GM18520 (cell line): ENCODE results near the gene ZC3H12D.
"Not testable (repeated sequence)": the region's sequence is repeated elsewhere in the genome, so short reads cannot be mapped to it uniquely, and the experiment has no call there.

Experiments used
- ATAC-seq: cut with Tn5 transposase; IDR thresholded peaks from one replicate; pipeline ENCODE4 v1.9.1; 2021; ENCODE audit not compliant: unreplicated experiment

The ZC3H12D gene

GRCh38 chr6:149460249-149460648, 24.6 kb downstream of the ZC3H12D start:
- ATAC-seq = not testable (repeated sequence)

GRCh38 chr6:149459761-149460160, 25.1 kb downstream of the ZC3H12D start:
- no peak for ATAC-seq

DNA sequence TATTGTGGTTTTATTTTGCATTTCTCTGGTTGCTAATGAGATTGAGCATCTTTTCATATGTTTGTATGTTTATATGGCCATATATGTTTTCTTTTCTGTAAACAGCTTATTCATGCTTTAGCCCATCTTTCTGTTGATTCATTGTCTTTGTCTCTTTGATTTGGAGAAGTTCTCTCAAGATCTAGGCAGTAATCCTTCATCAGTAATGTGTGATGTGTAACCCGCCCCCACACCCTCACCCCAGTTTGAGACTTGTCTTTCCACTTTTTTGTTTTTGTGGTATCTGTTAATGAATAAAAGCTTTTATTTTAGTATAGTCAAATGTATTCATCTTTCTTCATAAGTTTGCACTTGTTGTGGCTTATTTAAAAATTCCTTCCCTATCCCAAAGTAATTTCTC, 26.0 kb downstream of the ZC3H12D start:
- no peak for ATAC-seq

- no peak for ATAC-seq
Measured at GRCh38 chr6:149458196-149458595, 26.6 kb downstream of the ZC3H12D start.

DNA sequence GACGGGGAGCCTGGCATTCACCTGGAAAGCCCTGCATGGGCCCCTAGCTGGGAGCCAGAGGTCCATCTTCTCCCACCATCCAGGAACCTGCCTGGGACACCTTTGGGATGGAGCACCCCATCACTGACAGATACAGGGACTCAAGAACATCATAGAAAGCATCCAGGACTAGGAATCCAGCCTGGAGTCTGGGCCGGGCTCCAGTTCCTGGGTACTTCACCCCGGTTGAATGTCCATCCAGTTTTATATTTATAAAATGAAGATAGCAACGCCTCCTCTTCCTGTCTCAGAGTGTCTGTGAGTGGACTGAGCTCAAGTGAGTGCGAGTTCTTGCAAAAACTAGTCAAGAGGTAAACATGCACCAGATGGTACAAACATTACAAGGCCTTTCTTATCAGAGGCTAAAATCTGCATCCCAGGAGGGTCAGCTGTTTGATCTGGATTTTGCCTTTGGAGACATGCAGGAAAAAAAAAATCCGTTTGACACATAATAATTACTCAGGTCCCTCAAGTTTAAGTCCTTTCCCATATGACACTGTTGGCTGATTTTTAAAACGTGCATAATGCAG, 27.4 kb downstream of the ZC3H12D start:
- no peak for ATAC-seq

GRCh38 chr6:149456311-149457021, 28.3 kb downstream of the ZC3H12D start:
- ATAC-seq = no peak

DNA sequence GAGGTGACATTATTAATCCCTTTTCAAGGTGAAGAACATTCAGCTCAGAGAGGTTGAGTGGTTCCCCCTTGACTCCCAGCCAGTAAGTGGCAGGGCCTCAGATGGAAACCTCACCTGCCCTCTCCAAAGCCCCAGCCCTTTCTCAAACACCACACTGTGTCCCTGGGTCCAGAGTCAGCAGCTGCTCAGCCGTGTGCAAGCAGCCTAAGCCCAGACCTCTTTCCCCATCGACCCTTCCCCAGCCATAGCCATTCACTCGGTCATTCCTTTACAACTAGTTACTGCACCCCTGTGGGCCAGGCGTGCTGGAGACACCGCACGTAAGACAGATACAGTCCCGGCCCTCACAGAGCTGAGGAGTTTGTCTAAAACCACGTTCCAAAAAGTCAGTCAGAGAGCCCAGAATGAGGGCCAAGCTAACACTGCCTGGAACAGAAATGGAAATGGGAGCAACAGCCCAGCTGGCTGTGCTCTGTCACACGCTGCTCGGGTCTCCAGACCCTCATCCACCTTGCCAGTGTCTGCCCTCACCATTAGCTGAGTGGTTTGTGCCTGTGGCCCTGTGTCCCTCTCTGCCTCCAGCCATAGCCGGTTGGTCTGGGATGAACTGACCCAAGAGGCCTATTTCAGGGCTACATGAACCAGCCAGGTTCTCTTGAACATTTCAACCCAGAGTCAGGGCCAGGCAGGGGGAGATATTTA, 29.6 kb downstream of the ZC3H12D start:
- no peak for ATAC-seq

GRCh38 chr6:149454346-149454848, 30.4 kb downstream of the ZC3H12D start:
- ATAC-seq = no peak

DNA sequence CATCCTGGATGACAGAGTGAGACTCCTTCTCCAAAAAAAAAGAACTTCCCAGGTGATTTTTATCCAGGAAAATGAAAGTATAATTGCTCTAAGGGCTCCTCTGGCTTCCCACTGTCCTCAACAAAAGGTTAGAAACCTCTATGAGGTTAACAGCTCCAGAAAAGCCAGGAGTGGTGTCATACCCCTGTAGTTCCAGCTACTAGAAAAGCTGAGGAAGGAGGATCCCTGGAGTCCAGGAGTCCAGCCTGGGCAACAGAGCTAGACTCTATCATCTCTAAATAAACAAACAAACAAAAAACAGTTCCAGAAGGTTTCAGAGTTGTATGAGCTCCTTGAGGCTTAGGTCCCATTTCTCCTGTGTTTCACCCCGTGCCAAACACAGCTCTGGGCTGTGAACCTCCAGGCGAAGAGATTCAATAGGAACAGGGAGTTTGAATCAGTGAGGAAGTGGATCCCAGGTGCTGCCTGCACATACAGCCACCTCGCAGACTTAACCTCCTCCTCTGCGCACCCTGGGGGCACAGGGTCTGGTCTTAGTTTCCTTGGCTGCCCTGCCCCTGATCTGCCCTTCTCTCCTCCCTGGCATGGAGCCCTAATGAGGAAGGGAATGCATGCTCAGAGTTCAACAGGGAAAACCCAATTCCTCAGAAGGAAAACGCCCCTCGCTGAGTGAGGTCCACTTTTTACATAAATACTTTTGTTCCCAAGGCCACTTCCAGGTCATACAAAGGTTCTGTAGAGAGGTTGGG, 31.0 kb downstream of the ZC3H12D start:
- no peak for ATAC-seq

GRCh38 chr6:149452037-149452939, 32.5 kb downstream of the ZC3H12D start:
- ATAC-seq = no peak

GRCh38 chr6:149451376-149452036, 33.3 kb downstream of the ZC3H12D start:
- no peak for ATAC-seq

DNA sequence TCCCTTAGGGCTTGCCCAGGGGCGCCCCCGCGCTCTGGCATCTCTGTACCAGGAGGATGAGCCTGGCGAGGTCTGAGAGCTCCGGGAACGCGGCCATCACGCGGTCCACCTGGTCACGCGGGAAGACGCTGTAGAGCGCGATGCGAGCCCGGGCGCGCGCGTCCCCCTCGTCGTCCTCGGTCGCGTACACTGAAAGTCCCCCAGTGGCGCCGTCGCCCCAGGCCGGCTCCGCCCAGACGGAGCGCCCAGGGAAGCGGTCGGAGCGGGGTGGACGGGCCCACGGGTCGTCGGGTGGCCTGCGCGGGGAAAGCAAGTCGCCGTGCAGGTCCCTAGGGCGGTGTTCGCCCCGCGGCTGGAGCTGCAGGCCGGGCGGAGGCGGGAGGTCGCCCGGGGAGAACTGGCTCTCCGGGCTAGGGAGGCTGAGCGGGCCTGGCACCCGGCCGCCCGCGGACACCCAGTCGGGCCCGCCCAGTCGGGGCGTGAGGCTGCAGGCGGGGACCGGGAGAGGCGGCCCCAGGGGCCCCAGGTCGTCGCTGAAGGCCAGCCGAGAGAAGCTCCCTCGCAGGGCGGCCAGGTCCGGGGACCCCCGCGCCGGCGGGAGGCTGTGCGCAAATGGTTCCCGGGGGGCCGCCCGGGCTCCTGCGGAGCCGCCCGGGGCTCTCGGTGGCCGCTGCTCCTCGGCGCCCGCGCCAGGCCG, 34.0 kb downstream of the ZC3H12D start:
- no peak for ATAC-seq

- ATAC-seq = no peak
Measured at GRCh38 chr6:149449831-149450678, 34.8 kb downstream of the ZC3H12D start.

GRCh38 chr6:149448821-149449453, 35.9 kb downstream of the ZC3H12D start:
- no peak for ATAC-seq

DNA sequence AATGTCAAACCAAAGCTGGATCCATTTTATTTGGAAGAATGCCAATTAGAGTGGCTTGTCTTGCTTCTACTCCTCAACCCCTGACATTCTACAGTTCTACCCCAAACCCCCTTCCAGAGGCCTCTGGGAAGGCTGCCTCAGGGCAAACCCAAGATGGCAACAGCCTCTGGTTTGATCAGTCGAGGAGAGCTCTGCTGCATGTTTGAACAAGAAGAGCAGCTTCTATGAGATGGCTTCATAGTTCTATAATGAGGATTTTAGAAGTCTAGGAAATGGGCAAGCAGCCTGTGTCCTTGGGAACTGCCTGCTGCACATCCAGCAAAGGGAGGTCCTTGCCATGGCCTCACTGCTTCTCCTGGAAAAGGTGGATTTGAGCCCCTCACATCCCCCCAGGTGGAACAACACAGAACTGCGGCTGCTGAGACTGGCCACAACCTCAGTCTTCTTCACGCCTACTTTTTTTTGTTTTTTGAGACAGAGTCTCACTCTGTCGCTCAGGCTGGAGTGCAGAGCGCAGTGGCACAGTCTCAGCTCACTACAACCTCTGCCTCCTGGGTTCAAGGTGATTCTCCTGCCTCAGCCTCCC, 37.9 kb downstream of the ZC3H12D start:
- ATAC-seq = no peak

GRCh38 chr6:149445573-149445972, 39.2 kb downstream of the ZC3H12D start:
- ATAC-seq = no peak

DNA sequence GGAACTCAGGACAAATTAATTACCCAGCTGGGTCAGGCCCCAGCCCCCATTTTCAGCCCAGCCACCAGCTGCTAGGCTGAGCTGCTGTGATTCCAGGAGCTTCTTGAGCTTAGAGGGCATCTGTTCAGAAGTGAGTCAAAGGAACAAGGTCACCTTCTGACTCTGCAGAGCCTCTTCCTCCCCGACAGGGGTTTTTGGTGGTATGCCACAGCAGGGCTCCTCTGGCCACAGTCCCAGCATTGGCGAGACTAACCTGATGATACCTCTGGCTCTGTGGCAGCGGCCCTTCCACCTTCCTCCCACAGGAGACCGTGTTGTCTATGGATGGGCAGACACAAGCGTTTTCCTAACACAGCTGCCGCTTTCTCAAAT, 39.7 kb downstream of the ZC3H12D start:
- ATAC-seq = no peak
